ENCODE measurements around the gene BAZ2B. TPM values are rescaled to one million over a fixed set of nuclear protein-coding genes. Genes with fewer than 3 reads are reported as not detected.
A peak's percentile ranks its signal among the peaks of the same experiment; 100 is the strongest.

The BAZ2B gene
- total and polyA plus RNA-seq, 2 donors (not counting 3 experiments of a cell fraction or from before 2014, with no cell fraction given): 22.1 to 73.8 TPM

DNA sequence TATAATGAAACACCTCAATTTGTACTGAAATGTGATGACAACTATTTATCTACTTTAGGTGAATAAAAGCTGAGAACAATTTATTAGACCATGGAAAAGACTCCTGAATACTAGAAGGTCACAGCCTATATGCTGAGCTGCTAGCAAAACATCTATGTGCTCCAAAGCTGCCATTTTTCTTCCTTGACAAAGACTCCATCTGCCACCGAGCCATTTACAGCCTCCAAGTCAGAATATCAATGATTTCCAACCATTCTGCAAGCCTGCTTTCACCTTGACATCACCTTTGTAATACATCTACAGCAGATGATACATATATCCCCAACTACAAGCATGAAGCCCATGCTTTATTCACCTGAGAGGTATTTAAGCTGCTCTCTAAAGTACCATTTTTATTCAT is 84.9 kb downstream of the BAZ2B start:
- Histone ChIP-seq H3K4me2 (ENCODE audit: insufficient read depth, low read length) (no peak overlapping the region), H3K27ac (ENCODE audit: insufficient read depth, low read depth, low read length) (no peak overlapping the region), H4K20me1 (replicated peaks; ENCODE audit: control insufficient read depth, extremely low read depth, insufficient read depth, low read length) (peaks cover 3% of the 10 kb centered on the region), H3K36me3 (ENCODE audit: control insufficient read depth in 2 of 2, extremely low read depth in 1 of 2, insufficient read depth in 2 of 2, low read length in 2 of 2) (no peaks in the 10 kb centered on the region), H3K9me1 (replicated peaks; ENCODE audit: control insufficient read depth, extremely low read depth, insufficient read depth, low read length) (no peaks in the 10 kb centered on the region), H3K9ac (replicated peaks; ENCODE audit: extremely low read depth, insufficient read depth, low read length) (no peak overlapping the region), H3K27me3 (ENCODE audit: control insufficient read depth in 2 of 2, insufficient read depth in 2 of 2, low read length in 2 of 2) (no peaks in the 10 kb centered on the region), H3K9me3 (replicated peaks; ENCODE audit: control insufficient read depth, insufficient read depth, low read length) (no peaks in the 10 kb centered on the region), H2AFZ (ENCODE audit: low read depth, low read length) (no peak overlapping the region), H3K4me1 (ENCODE audit: control insufficient read depth, extremely low read depth, insufficient read depth, low read length) (peaks cover 7% of the 10 kb centered on the region), H3K4me3 (replicated peaks in 1 of 3; ENCODE audit: insufficient read depth in 1 of 3, low read depth in 1 of 3, low read length in 3 of 3) (no peak overlapping the region), H3K79me2 (ENCODE audit: control insufficient read depth, insufficient read depth, low read length) (peaks cover 2% of the 10 kb centered on the region)
- ChIA-PET POLR2A (no interaction called here), CTCF (interaction anchor here (0.6 kb wide), 1 partner anchor 52 kb away, joined by 4 read pairs; no protein-coding TSS in a partner anchor)
- intact Hi-C loops (cut with micrococcal nuclease): no loop called here
- DNase-seq (ENCODE audit: low read depth, low spot score) (no peak), FAIRE-seq (no peak)
- TF ChIP-seq JUN (IDR thresholded peaks at IDR 0.05; ENCODE audit: borderline replicate concordance, insufficient read depth, insufficient read length, low read depth) (no peak), POLR2A (IDR thresholded peaks at IDR 0.05; ENCODE audit: low read depth, low read length) (no peak), MYC (IDR thresholded peaks at IDR 0.05; ENCODE audit: low read depth, low read length) (no peak), POLR2AphosphoS5 (IDR thresholded peaks at IDR 0.05; ENCODE audit: insufficient read depth, low read depth, low read length) (no peak)
- no TSS peak for BruUV-seq (replicated peaks)
- dilution Hi-C loops (cut with MboI; ENCODE audit: extremely low pct_ligation_motif_present, low sequenced_read_pairs): no loop called here

DNA sequence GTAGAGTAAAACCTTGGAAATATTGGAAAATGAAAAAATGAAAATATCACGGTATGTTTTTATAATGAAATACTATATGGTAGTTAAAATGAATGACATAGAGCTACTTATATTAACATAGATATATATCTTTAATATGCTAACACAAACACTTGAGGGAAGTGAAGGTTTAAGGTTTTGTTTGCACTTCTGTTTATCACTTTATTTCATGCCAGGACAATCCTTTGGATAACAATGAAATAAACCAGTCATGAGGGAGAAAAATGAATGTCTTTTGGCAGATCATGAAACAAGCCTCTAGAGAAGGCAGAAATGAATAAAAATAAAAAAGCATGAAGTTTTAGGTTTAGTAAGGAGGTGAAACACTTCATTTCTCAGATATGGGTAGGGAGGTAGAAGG is 89.9 kb downstream of the BAZ2B start:
- CTCF ChIA-PET: no interaction called here
- Histone ChIP-seq H3K27me3 (ENCODE audit: control insufficient read depth in 2 of 2, insufficient read depth in 2 of 2, low read length in 2 of 2) (no peaks in the 10 kb centered on the region), H3K27ac (ENCODE audit: insufficient read depth, low read depth, low read length) (no peak overlapping the region), H4K20me1 (replicated peaks; ENCODE audit: control insufficient read depth, extremely low read depth, insufficient read depth, low read length) (no peaks in the 10 kb centered on the region), H3K36me3 (ENCODE audit: control insufficient read depth in 2 of 2, extremely low read depth in 1 of 2, insufficient read depth in 2 of 2, low read length in 2 of 2) (no peaks in the 10 kb centered on the region), H3K9me1 (replicated peaks; ENCODE audit: control insufficient read depth, extremely low read depth, insufficient read depth, low read length) (no peaks in the 10 kb centered on the region), H3K4me3 (replicated peaks in 1 of 3; ENCODE audit: insufficient read depth in 1 of 3, low read depth in 1 of 3, low read length in 3 of 3) (no peak overlapping the region), H3K9me3 (replicated peaks; ENCODE audit: control insufficient read depth, insufficient read depth, low read length) (no peaks in the 10 kb centered on the region), H3K4me2 (ENCODE audit: insufficient read depth, low read length) (no peak overlapping the region), H3K79me2 (ENCODE audit: control insufficient read depth, insufficient read depth, low read length) (peaks cover under 1% of the 10 kb centered on the region), H2AFZ (ENCODE audit: low read depth, low read length) (no peak overlapping the region), H3K4me1 (ENCODE audit: control insufficient read depth, extremely low read depth, insufficient read depth, low read length) (peaks cover 4% of the 10 kb centered on the region), H3K9ac (replicated peaks; ENCODE audit: extremely low read depth, insufficient read depth, low read length) (no peak overlapping the region)
- POLR2A ChIA-PET: no interaction called here
- DNase-seq (ENCODE audit: low read depth, low spot score) (peak; percentile 9), FAIRE-seq (no peak)
- intact Hi-C loops (cut with micrococcal nuclease): no loop called here
- no TSS peak for BruUV-seq (replicated peaks)
- TF ChIP-seq, protein P1, sequence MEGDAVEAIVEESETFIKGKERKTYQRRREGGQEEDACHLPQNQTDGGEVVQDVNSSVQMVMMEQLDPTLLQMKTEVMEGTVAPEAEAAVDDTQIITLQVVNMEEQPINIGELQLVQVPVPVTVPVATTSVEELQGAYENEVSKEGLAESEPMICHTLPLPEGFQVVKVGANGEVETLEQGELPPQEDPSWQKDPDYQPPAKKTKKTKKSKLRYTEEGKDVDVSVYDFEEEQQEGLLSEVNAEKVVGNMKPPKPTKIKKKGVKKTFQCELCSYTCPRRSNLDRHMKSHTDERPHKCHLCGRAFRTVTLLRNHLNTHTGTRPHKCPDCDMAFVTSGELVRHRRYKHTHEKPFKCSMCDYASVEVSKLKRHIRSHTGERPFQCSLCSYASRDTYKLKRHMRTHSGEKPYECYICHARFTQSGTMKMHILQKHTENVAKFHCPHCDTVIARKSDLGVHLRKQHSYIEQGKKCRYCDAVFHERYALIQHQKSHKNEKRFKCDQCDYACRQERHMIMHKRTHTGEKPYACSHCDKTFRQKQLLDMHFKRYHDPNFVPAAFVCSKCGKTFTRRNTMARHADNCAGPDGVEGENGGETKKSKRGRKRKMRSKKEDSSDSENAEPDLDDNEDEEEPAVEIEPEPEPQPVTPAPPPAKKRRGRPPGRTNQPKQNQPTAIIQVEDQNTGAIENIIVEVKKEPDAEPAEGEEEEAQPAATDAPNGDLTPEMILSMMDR (IDR thresholded peaks at IDR 0.05; ENCODE audit: extremely low read depth in 1 of 2, insufficient read depth in 1 of 2, low read depth in 1 of 2, low read length in 2 of 2): no peak
- TF ChIP-seq GATA2 (IDR thresholded peaks at IDR 0.05; ENCODE audit: insufficient read depth, insufficient read length, low read depth, low read length) (no peak), JUN (IDR thresholded peaks at IDR 0.05; ENCODE audit: borderline replicate concordance, insufficient read depth, insufficient read length, low read depth) (no peak), EZH2 (IDR thresholded peaks at IDR 0.05; ENCODE audit: borderline replicate concordance, low read depth, low read length, severe bottlenecking) (no peak), POLR2AphosphoS5 (IDR thresholded peaks at IDR 0.05; ENCODE audit: insufficient read depth, low read depth, low read length) (no peak), MYC (IDR thresholded peaks at IDR 0.05; ENCODE audit: low read depth, low read length) (no peak)
- TF ChIP-seq, protein P2, sequence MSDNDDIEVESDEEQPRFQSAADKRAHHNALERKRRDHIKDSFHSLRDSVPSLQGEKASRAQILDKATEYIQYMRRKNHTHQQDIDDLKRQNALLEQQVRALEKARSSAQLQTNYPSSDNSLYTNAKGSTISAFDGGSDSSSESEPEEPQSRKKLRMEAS (IDR thresholded peaks at IDR 0.05; ENCODE audit: insufficient read depth, insufficient read length): no peak
- dilution Hi-C loops (cut with MboI; ENCODE audit: extremely low pct_ligation_motif_present, low sequenced_read_pairs): no loop called here

Measured in endothelial cell of umbilical vein (primary cell).